HEK293T (cell line): ENCODE measurements around the gene SLC9B2.

Experiments used
- BHLHE40 ChIP-seq: fragments of 450-650 bp; IDR thresholded peaks from 2 replicates; pipeline ENCODE4 v1.6.1; 2016; ENCODE audit warnings: mild to moderate bottlenecking, moderate library complexity, borderline replicate concordance
- CTBP1 ChIP-seq: fragments of 450-650 bp; IDR thresholded peaks from 2 replicates; pipeline ENCODE4 v1.6.1; 2016; ENCODE audit warnings: borderline replicate concordance
- FOXA1 ChIP-seq: fragments of 450-650 bp; IDR thresholded peaks from 2 replicates; pipeline ENCODE4 v1.6.1; 2016; ENCODE audit warnings: mild to moderate bottlenecking
- FOXM1 ChIP-seq: fragments of 450-650 bp; IDR thresholded peaks from 2 replicates; pipeline ENCODE4 v1.6.1; 2017; ENCODE audit warnings: mild to moderate bottlenecking, borderline replicate concordance
- SUZ12 ChIP-seq: fragments of 450-650 bp; IDR thresholded peaks from 2 replicates; pipeline ENCODE4 v1.6.1; 2016; ENCODE audit warnings: mild to moderate bottlenecking
- ZNF384 ChIP-seq: fragments of 450-650 bp; IDR thresholded peaks from 2 replicates; pipeline ENCODE4 v1.6.1; 2016

DNA sequence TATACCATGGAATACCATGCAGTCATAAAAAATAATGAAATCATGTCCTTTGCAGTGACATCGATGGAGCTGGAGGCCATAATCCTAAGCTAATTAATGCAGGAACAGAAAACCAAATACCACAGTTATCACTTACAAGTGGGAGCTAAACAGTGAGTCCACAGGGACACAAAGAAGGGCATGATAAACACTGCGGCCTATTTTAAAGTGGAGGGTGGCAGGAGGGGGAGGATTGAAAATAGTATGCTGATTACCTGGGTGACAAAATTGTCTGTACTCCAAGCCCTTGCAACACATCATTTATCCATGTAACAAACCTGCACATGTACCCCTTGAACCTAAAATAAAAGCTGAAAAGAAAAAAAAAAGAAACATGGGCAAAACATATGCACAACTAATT is 40.4 kb downstream of the SLC9B2 start:
- TF ChIP-seq BHLHE40: no peak
- TF ChIP-seq SUZ12: no peak
- TF ChIP-seq FOXM1: no peak
- no peak for TF ChIP-seq CTBP1
- no peak for TF ChIP-seq FOXA1
- TF ChIP-seq ZNF384: no peak
